Gastrocnemius medialis (tissue), 4 donors: Measurements from ENCODE around the gene OPN4. TPM values are rescaled to one million over a fixed set of nuclear protein-coding genes. Genes with fewer than 3 reads are reported as not detected.

ENCODE experiments used
- ATAC-seq, 2 donors: fragments of 150-250 bp; one replicate each; pipeline ENCODE4 v1.9.1; 2016
- DNase-seq, 2 donors: peaks; one replicate each; pipeline ENCODE4 v3.0.0-alpha.2; 2019
- H3K27ac ChIP-seq, 4 donors: fragments of 200-600 bp; sonication (generic); 1 replicate in 1 of 4; 2 replicates in 3 of 4; pipeline ENCODE4 v1.5.1; 2016 to 2018; ENCODE audit warnings: mild to moderate bottlenecking in 2 of 4, moderate library complexity in 1 of 4
- H3K27me3 ChIP-seq, 3 donors: fragments of 200-600 bp; sonication (generic) in 2 of 3; 1 replicate in 1 of 3; 2 replicates in 2 of 3; pipeline versions ENCODE4 v1.5.1 to v1.6.0; 2016 to 2019; ENCODE audit warnings: mild to moderate bottlenecking in 1 of 3, moderate library complexity in 1 of 3
- H3K36me3 ChIP-seq, 2 donors: fragments of 200-600 bp; sonication (generic) in 1 of 2; one replicate each; pipeline ENCODE4 v1.5.1; 2017 to 2018
- H3K4me1 ChIP-seq, 2 donors: fragments of 200-600 bp; sonication (generic) in 1 of 2; one replicate each; pipeline ENCODE4 v1.5.1; 2016 to 2017; ENCODE audit warnings: mild to moderate bottlenecking in 2 of 2
- H3K4me3 ChIP-seq, 4 donors: fragments of 200-600 bp; sonication (generic) in 3 of 4; 1 replicate in 1 of 4; 2 replicates in 3 of 4; pipeline ENCODE4 v1.5.1; 2016 to 2019; ENCODE audit warnings: mild to moderate bottlenecking in 2 of 4
- H3K9me3 ChIP-seq, 3 donors: fragments of 200-600 bp; sonication (generic) in 2 of 3; 1 replicate in 1 of 3; 2 replicates in 2 of 3; pipeline ENCODE4 v1.5.1; 2016 to 2019
- CTCF ChIP-seq, 5 experiments: fragments of 450-650 bp in 3 of 5; fragments of 200-600 bp in 2 of 5; sonication (generic) in 2 of 5; IDR thresholded peaks in 4 of 5; conservative IDR thresholded peaks in 1 of 5; 1 replicate in 4 of 5; 2 replicates in 1 of 5; pipeline ENCODE4 v1.5.1; 2016 to 2019; ENCODE audit warnings: antibody characterized with exemption in 5 of 5, mild to moderate bottlenecking in 3 of 5, moderate library complexity in 3 of 5
- POLR2A ChIP-seq, 2 donors: fragments of 450-650 bp; IDR thresholded peaks; one replicate each; pipeline ENCODE4 v1.6.1; 2017; ENCODE audit warnings: antibody characterized with exemption in 2 of 2, mild to moderate bottlenecking in 2 of 2, moderate library complexity in 2 of 2
- in situ Hi-C, 4 donors: fragments of 200-750 bp; cut with MboI; loops; one replicate each; pipeline versions ENCODE4 v1.15.0 to v1.8.0; 2017; ENCODE audit warnings: low sequenced_read_pairs in 4 of 4
- intact Hi-C: fragments of 100-400 bp; cut with DNase I; formaldehyde crosslinking; loops from one replicate; pipeline ENCODE4 v1.15.1; 2023; ENCODE audit warnings: low total_unique reads
- total RNA-seq, 4 donors: library from RNA; depleted of rRNA; stranded (reverse); fragments of >200 nt; gene quantifications; one replicate each; pipeline versions ENCODE4 v1.1.0 to v1.2.3, GENCODE V29; 2016

The OPN4 gene
- total RNA-seq, 4 donors from 2014 or later = 0.13 to 4.2 (median 0.92) TPM; not detected in 1

DNA sequence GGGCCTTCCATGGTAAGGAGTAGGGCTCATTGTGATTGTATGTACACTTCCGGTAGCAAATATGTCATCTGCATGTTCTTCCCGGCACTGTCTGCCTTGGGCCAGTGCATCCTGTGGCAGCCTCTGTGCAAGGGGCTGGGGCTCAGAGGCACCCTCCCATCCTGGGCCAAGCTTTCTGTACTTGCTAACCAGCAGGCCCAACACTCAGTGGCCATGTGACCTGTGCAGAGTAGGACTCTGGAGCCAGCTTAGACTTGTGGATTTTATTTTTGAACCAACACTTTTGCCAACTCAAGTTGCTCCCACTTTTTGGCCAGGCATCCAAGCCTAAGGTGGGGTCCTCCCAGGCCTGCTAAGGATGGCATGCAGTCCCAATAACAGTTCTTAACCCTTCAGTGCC, 38.9 kb downstream of the OPN4 start:
- H3K4me1 ChIP-seq = peaks cover 39 to 40% of the 10 kb centered on the region in 2 donors
- in situ Hi-C loops (loop anchor here in 1 of 4 donors (10.0 kb wide), 1 partner anchor 202 kb away; no protein-coding TSS in a partner anchor), intact Hi-C loops (no loop called here)
- H3K27me3 ChIP-seq = no peaks in the 10 kb centered on the region
- peak overlapping the region; percentile 6 to 99 (median 64) for H3K27ac ChIP-seq
- TF ChIP-seq CTCF (IDR thresholded peaks at IDR 0.05 in 4 of 5, conservative IDR thresholded peaks at IDR 0.05 in 1 of 5) = no peak
- no peak for TF ChIP-seq POLR2A (IDR thresholded peaks at IDR 0.05)
- H3K4me3 ChIP-seq = no peak overlapping the region
- DNase-seq (no peak), ATAC-seq (no peak)
- H3K9me3 ChIP-seq = no peaks in the 10 kb centered on the region
- peaks cover 0 to 48% of the 10 kb centered on the region in 2 donors for H3K36me3 ChIP-seq

GRCh38 chr10:86693721-86694369, 39.5 kb downstream of the OPN4 start:
- Histone ChIP-seq H3K4me1 (peaks cover 34 to 37% of the 10 kb centered on the region in 2 donors), H3K27me3 (no peaks in the 10 kb centered on the region), H3K36me3 (peaks cover 0 to 54% of the 10 kb centered on the region in 2 donors), H3K4me3 (no peak overlapping the region), H3K9me3 (no peaks in the 10 kb centered on the region), H3K27ac (peak overlapping the region; percentile 2 to 99 (median 64))
- in situ Hi-C loops = loop anchor here in 1 of 4 donors (10.0 kb wide), 1 partner anchor 201 kb away; no protein-coding TSS in a partner anchor
- intact Hi-C loops = no loop called here
- DNase-seq (no peak), ATAC-seq (no peak)
- TF ChIP-seq POLR2A (IDR thresholded peaks at IDR 0.05) (no peak), CTCF (IDR thresholded peaks at IDR 0.05 in 4 of 5, conservative IDR thresholded peaks at IDR 0.05 in 1 of 5) (peak; percentile 26 to 44 (median 33))

DNA sequence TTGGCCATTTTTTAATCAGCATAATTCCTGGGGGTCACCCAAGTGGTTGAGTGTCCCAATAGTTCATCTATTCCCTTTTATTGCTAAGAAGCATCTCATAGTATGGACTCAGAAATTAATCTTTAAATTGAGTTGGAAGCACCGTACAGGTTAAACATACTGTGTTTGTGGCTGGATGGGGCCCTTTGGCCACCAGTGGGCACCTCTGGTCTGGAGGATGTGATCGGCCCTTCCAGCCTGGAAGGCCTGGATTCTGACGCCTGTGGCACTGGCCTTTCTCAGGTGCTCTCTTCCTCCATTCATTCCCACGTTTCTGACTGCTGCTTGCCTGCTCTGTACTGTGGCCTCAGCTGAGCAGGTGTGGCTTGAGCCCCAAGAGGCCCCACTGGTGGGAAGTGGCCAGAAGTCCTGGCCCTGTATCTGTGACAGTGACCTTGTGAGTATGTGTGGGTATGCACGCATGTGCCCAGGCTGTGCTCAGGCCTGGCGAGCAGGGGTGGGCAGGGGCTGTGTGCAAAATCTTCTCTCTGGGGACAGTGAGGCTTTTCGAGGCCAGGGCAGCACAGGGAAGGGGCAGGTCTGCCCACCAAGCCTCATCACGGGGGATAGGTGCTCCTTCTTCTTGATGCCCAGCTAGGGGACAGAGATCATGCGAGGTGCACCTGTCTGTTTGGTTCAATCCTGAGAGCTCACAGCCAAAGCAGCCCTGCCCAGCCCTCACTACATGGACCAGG, 44.0 kb downstream of the OPN4 start:
- H3K9me3 ChIP-seq = no peaks in the 10 kb centered on the region
- H3K27ac ChIP-seq = peak overlapping the region; percentile 48 to 74 (median 56)
- ATAC-seq (no peak), DNase-seq (no peak)
- in situ Hi-C loops (loop anchor here in 2 of 4 donors (5.0 to 10.0 kb wide), 2 partner anchors 196 to 204 kb away; no protein-coding TSS in a partner anchor), intact Hi-C loops (no loop called here)
- no peaks in the 10 kb centered on the region for H3K27me3 ChIP-seq
- TF ChIP-seq POLR2A (IDR thresholded peaks at IDR 0.05) = no peak
- TF ChIP-seq CTCF (IDR thresholded peaks at IDR 0.05 in 4 of 5, conservative IDR thresholded peaks at IDR 0.05 in 1 of 5) = no peak
- H3K4me1 ChIP-seq = peaks cover 5 to 12% of the 10 kb centered on the region in 2 donors
- H3K36me3 ChIP-seq = peaks cover 0 to 68% of the 10 kb centered on the region in 2 donors
- no peak overlapping the region for H3K4me3 ChIP-seq

- H3K4me1 ChIP-seq = peaks cover 2 to 10% of the 10 kb centered on the region in 2 donors
- H3K27me3 ChIP-seq = no peaks in the 10 kb centered on the region
- no peaks in the 10 kb centered on the region for H3K9me3 ChIP-seq
- no peak overlapping the region for H3K4me3 ChIP-seq
- ATAC-seq = no peak
- TF ChIP-seq POLR2A (IDR thresholded peaks at IDR 0.05) = no peak
- no peak for TF ChIP-seq CTCF (IDR thresholded peaks at IDR 0.05 in 4 of 5, conservative IDR thresholded peaks at IDR 0.05 in 1 of 5)
- DNase-seq = no peak
- peak overlapping the region; percentile 48 to 74 (median 56) for H3K27ac ChIP-seq
- intact Hi-C loops = no loop called here
- H3K36me3 ChIP-seq = peaks cover 0 to 60% of the 10 kb centered on the region in 2 donors
- in situ Hi-C loops = loop anchor here in 2 of 4 donors (5.0 to 10.0 kb wide), 2 partner anchors 196 to 203 kb away; no protein-coding TSS in a partner anchor
These were observed 44.8 kb downstream of the OPN4 start for GRCh38 chr10:86699125-86699524.
